GM12865 (cell line): ENCODE measurements around the gene PPID.

Experiments used
- DNase-seq: peaks from one replicate; pipeline ENCODE4 v3.0.0; 2010; ENCODE audit warnings: low read depth
- H3K4me3 ChIP-seq: 2 replicates; pipeline ENCODE4 v1.5.1; 2011; ENCODE audit warnings: mild to moderate bottlenecking, low read depth, low read length, control low read depth
- TF ChIP-seq, protein P1 (sequence below): IDR thresholded peaks from 2 replicates; pipeline ENCODE4 v1.5.1; 2011; ENCODE audit warnings: low read length, control low read depth, low read depth, inconsistent platforms; ENCODE audit not compliant: insufficient read depth; ENCODE audit errors: missing control alignments

The PPID gene

DNA sequence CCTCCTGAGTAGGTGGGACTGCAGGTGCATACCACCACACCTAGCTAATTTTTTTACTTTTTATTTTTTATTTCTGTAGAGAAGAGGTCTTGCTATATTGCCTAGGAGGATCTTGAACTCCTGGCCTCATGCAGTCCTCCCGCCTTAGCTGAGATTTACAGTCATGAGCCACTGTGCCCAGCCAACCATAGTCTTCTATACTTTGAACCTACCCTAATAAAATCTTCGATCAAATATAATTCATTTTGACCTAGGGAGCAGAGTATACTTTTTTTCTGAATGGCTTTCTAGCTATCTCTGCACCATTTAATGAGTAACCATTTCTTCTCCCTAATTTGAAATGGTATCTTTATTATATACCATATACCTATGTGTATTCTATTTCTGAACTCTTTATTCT is 44.4 kb downstream of the PPID start:
- TF ChIP-seq, protein P1, sequence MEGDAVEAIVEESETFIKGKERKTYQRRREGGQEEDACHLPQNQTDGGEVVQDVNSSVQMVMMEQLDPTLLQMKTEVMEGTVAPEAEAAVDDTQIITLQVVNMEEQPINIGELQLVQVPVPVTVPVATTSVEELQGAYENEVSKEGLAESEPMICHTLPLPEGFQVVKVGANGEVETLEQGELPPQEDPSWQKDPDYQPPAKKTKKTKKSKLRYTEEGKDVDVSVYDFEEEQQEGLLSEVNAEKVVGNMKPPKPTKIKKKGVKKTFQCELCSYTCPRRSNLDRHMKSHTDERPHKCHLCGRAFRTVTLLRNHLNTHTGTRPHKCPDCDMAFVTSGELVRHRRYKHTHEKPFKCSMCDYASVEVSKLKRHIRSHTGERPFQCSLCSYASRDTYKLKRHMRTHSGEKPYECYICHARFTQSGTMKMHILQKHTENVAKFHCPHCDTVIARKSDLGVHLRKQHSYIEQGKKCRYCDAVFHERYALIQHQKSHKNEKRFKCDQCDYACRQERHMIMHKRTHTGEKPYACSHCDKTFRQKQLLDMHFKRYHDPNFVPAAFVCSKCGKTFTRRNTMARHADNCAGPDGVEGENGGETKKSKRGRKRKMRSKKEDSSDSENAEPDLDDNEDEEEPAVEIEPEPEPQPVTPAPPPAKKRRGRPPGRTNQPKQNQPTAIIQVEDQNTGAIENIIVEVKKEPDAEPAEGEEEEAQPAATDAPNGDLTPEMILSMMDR: no peak
- no peak overlapping the region for H3K4me3 ChIP-seq
- DNase-seq: no peak

DNA sequence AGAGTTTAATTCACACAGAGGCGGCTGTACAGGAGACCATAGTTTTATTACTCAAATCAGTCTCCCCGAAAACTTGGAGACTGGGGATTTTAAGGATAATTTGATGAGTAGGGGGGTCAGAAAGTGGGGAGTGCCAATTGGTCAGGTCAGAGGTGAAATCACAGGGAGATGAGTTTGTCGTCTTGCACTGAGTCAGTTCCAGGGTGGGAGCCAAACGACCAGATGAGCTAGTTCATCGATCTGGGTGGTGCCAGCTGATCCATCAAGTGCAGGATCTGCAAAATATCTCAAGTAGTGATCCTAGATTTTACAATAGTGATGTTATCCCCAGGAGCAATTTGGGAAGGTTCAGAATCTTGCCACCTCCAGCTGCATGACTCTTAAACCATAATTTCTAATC is 47.1 kb downstream of the PPID start:
- TF ChIP-seq, protein P1: no peak

DNA sequence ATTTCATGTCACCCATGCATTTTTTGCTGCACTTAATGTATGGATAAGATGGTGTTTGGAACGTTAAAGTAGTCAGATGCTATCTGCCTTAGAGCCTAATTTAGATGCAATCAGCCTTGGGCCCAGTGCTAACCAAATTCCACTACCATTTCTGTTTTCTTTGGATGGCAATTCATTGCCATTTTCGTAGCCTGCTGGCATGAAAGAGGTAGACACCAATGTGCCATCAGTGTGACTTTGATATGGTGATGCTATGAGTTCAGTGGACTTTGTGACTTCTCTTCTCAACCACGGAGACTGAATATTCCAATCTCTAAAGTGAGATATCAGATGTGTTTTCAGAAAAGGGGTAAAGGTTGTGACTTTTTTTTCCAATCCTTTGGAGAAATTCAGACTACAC is 49.6 kb downstream of the PPID start:
- TF ChIP-seq, protein P1: no peak
- H3K4me3 ChIP-seq: no peak overlapping the region
- DNase-seq: no peak

More for the DNA sequence above, 47.1 kb downstream of the PPID start:
- H3K4me3 ChIP-seq: no peak overlapping the region
- DNase-seq: no peak

DNA sequence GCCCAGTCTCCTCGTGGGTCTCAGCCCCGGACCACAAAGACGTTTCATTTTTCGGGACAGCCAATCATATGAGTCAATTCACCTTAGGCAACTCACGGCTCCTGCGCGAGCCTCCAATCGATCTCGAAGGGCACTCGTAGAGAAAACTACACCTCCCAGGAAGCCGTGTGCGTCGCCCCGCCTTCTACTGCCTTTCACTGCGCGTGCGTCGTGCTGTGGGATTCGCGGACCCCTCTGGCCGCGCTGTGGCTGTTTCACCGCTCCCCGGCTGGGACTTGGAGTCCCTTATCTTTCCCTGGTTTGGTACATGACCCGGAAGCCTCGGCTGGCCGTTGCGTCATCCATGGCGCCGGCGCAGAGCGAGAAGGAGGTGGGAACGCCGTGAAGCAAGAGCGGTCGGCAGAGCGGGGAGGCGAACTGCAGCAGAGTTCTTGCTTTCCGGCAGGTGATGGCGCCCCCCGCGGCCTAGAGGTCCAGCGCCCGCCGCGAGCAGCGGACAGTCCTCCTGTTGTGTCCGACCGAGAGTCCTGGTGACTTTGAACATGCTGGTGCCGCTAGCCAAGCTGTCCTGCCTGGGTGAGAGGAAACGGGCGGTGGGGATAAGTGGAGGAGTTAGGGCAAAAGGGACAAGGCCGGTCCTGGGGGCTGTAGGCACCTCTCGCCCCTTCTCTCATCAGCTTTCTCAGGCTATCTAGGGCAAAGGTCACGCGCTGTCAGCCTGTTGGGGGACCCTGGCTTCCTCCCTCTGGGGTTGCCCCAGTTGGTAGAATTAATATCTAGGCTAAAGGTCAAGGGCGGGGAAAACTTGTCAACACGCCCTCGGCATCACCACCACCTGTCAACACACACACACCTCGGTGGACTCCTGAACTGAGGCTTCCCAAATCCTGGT is 51.0 kb downstream of the PPID start, which contains the start of gene ETFDH:
Gene ETFDH, plus strand, starts transcription at position 382 of the 892 bp plus-strand sequence. Its CDS starts 161 bp downstream, at position 543.
- TF ChIP-seq, protein P1: peak; percentile 74
- peak; percentile 99 for DNase-seq
- peak within 1 kb of the TSS; percentile 95 for H3K4me3 ChIP-seq

DNA sequence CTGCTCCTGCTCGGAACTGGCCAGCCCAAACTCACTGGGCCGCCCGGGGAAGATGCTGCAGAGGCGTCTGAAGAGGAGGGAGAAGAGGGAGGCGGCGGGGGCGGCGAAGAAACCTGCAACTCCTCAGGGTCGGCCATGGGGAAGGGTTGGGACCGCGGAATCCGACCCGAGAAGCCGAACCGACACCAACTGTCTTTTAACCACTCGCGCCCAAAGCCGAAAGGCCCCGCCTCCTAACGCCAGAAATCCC is 51.6 kb downstream of the PPID start, which contains the start of gene C4orf46:
Gene C4orf46, minus strand, starts transcription at position 223 of the 250 bp plus-strand sequence. Its CDS starts 86 bp downstream, at position 137.
- DNase-seq: no peak
- TF ChIP-seq, protein P1: no peak
- peak within 1 kb of the TSS; percentile 95 for H3K4me3 ChIP-seq

DNA sequence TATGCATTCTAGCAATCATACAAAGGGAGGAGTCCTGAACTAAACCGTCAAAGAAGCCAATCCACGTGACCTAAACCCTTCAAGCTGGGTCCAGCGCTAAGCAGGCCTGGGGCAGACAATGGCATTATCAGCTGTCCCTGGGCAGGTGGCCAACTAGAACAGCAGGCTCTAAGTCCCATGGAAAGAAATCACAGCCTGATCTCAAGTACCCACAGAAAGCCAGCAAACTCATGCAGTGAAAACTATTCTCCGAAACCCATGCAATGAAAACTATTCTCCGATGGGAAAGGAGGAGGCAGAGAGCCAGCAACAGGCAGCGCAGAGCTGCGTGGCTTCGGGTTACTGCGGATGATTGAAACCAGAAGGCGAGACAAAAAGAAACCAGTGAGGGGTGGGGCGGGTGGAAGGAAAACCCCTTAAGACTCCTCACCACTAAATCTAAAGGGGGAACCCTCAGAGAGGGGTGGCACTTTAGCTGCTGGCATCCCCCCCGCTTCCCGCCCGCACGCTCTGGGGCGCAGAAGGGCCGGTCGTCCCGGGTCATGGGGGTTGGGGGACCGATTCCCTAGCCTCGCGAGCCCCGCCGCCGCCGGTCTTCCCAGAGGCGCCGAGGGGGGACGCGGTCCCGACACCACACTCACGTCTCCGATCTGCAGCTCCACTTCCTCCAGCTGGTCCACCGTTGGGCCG is 52.1 kb downstream of the PPID start:
- TF ChIP-seq, protein P1: no peak
- peak overlapping the region; percentile 95 for H3K4me3 ChIP-seq
- DNase-seq: peak; percentile 84

DNA sequence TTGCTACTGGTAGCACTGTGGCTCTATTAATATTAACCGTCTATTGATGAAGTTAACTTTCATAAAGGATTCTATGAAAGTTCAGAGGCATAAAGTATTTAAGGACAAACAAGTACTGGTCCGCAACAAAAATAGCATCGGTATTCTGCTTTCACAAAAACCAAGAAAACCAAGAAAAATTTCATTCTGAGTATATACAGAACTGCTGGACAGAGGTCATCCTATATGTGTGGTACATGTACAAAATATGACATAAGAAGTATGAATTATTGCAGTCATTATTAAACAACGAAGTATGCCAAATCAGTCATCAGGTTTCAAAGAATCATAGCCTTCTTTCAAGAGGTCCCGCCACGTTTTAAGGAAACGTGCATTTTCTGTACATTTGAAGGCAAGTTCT is 53.9 kb downstream of the PPID start:
- TF ChIP-seq, protein P1: no peak

More for the DNA sequence above, 53.9 kb downstream of the PPID start:
- peak; percentile 52 for DNase-seq
- peak overlapping the region; percentile 11 for H3K4me3 ChIP-seq
